Subcutaneous adipose tissue (tissue), 4 donors: ENCODE data around the gene SIM2. TPM values are rescaled to one million over a fixed set of nuclear protein-coding genes. Genes with fewer than 3 reads are reported as not detected.

ENCODE experiments used
- total RNA-seq, 4 donors: library from RNA; depleted of rRNA; stranded (reverse); fragments of >200 nt; gene quantifications; one replicate each; pipeline ENCODE4 v1.1.0, GENCODE V29; 2016
- TF ChIP-seq, protein P1 (sequence below): fragments of 450-650 bp; IDR thresholded peaks from one replicate; pipeline ENCODE4 v1.5.1; 2016; ENCODE audit warnings: low read depth, mild to moderate bottlenecking, control low read depth, antibody characterized with exemption, moderate library complexity

The SIM2 gene
- total RNA-seq, 4 donors from 2014 or later = not detected

DNA sequence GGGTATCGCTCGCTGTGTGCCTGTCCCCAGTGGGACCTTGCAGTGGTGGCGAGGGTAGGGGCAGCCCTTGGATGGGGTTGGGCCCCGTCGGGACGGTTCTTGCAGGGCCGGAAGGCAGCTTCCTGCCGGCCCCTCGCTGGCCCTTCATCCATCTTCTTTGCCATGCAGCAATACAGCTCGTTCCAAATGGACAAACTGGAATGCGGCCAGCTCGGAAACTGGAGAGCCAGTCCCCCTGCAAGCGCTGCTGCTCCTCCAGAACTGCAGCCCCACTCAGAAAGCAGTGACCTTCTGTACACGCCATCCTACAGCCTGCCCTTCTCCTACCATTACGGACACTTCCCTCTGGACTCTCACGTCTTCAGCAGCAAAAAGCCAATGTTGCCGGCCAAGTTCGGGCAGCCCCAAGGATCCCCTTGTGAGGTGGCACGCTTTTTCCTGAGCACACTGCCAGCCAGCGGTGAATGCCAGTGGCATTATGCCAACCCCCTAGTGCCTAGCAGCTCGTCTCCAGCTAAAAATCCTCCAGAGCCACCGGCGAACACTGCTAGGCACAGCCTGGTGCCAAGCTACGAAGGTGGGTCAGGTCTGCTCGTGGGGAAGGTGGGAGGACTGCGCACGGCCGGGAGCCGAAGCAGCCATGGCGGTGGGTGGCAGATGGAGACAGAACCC lies 45.8 kb downstream of the SIM2 start:
- TF ChIP-seq, protein P1, sequence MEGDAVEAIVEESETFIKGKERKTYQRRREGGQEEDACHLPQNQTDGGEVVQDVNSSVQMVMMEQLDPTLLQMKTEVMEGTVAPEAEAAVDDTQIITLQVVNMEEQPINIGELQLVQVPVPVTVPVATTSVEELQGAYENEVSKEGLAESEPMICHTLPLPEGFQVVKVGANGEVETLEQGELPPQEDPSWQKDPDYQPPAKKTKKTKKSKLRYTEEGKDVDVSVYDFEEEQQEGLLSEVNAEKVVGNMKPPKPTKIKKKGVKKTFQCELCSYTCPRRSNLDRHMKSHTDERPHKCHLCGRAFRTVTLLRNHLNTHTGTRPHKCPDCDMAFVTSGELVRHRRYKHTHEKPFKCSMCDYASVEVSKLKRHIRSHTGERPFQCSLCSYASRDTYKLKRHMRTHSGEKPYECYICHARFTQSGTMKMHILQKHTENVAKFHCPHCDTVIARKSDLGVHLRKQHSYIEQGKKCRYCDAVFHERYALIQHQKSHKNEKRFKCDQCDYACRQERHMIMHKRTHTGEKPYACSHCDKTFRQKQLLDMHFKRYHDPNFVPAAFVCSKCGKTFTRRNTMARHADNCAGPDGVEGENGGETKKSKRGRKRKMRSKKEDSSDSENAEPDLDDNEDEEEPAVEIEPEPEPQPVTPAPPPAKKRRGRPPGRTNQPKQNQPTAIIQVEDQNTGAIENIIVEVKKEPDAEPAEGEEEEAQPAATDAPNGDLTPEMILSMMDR = no peak

DNA sequence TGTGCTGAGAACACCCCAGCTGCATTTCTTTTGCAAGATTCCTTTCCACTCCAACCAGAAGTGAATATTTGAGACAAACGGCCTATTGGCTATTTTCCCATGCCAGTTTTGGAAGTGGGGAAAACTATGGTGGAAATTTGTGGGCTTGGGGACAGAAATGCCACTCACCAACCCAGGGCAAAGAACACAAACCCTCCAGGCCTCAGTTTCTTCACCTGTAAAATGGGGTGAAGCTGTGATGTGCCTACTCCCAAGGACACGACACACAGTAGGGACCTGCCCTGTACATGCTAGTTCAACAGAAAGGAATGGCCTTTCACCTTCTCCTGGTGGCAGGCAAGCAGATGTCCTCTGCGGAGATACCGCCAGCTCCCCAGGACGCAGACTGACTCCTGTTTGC lies 46.5 kb downstream of the SIM2 start:
- TF ChIP-seq, protein P1 = no peak

DNA sequence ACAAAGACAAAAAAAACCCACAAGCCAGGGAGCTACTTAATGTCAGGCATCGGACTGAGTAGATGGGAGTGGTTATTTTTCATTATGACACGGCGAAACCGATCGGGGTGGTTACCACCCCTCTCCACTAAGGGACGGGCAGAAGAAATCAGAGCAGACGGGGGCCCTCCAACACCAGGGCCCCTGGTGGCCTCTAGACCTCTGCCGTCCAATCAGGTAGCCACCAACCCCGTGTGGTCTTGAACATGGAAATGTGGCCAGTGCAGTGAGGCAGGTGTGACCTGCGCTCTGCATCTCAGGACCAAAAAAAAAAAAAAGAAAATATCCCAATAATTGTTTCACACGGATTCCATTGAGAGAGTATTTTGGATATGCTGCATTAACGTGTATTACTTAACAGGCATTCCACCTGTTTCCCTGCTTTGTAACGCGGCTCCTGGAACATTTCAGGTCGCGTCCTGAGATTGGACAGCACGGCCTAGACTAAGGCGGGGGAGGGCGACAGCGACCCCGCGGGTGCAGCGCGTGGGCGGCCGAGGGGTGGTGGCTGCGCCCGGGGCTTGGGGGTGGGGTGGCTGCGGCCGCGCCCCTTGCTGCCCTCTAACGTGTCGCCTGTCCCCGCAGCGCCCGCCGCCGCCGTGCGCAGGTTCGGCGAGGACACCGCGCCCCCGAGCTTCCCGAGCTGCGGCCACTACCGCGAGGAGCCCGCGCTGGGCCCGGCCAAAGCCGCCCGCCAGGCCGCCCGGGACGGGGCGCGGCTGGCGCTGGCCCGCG lies 48.3 kb downstream of the SIM2 start:
- TF ChIP-seq, protein P1 = no peak

DNA sequence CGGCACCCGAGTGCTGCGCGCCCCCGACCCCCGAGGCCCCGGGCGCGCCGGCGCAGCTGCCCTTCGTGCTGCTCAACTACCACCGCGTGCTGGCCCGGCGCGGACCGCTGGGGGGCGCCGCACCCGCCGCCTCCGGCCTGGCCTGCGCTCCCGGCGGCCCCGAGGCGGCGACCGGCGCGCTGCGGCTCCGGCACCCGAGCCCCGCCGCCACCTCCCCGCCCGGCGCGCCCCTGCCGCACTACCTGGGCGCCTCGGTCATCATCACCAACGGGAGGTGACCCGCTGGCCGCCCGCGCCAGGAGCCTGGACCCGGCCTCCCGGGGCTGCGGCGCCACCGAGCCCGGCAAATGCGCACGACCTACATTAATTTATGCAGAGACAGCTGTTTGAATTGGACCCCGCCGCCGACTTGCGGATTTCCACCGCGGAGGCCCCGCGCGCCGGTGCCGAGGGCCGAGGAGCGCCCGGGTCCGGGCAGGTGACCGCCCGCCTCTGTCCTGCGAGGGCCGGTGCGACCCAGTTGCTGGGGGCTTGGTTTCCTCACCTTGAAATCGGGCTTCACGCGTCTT lies 49.0 kb downstream of the SIM2 start:
- TF ChIP-seq, protein P1 = no peak

DNA sequence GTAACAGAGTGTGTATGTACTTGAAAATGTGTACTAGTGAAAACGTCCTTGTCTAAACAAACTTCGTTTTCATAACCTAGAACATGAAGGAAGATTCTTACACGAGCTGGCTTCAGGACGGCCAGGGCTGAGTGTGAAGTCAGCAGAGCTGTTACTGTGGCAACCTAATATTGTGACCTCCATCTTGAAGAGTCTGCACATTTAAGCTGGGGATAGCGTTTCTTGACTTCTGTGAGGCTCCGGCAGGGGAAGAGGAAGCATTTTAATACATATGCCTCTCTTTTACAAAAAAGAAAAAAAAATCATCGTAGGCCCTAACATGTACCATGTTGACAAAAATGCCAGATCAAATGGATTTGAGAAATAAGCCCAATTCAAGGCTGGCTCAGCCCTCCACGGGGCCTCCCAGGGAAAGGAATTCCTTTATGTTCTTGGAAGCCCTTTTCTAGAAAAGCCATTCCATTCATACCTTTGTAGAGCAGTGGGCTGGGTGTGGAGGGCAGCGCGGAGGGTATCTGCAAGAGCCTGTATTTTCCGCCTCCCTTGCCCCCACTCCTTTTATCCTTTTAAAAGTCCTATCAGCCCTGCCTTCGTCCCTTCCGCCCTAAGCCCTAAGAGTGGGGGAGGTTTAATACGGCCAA lies 51.1 kb downstream of the SIM2 start:
- TF ChIP-seq, protein P1 = no peak

DNA sequence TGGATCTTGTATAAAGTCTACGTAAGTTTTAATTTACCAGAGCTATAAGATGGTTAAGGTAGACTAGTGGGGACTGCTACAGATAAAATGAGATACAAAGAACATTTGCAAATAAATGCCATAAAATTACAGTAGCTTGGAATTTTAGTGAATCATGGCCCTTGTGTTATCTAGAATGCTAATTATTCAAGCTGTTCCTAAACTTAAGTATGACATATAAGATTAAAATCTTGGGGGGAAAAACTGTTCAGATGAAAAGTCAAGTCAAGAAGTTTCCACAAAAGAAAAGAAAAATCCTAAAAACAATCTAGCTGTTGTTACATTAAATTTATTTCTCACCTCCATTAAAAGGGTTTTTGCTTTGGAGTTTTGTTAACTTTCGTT lies 51.7 kb downstream of the SIM2 start:
- TF ChIP-seq, protein P1 = no peak

DNA sequence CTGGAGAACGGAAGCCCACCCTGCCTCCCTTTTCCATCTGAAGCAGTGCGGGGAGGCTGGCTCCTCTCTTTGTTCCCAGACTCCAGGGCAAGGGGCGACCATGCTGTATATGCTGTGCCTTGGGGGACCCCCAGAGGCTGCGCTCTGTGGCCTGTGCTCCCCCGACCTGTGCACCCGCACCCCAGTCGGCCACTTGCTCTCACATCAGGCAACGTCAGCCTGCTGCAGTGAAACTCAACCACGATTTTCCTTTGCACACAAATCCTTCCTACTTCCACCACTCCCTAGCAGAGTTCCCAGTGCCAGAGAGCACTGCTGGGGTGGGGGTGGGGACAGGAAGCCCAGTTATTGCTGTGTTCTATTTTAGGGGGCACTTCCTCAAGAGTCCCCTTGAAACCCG lies 52.5 kb downstream of the SIM2 start:
- TF ChIP-seq, protein P1 = no peak
